Heart left ventricle (tissue), 16 donors: ENCODE results near the gene ANG. TPM values are rescaled to one million over a fixed set of nuclear protein-coding genes. Genes with fewer than 3 reads are reported as not detected.

Experiments used
- ATAC-seq, 4 donors: fragments of 200-7000 bp; cut with Tn5 transposase; one replicate each; pipeline ENCODE4 v1.9.1; 2020 to 2022; ENCODE audit warnings: moderate library complexity in 4 of 4, mild to moderate bottlenecking in 3 of 4, moderate number of reproducible peaks in 1 of 4
- DNase-seq, 5 donors: peaks; one replicate each; pipeline ENCODE4 v3.0.0-alpha.2; 2020
- H3K27ac ChIP-seq, 12 donors: fragments of 200-600 bp; sonication (generic) in 4 of 12; one replicate each; pipeline versions ENCODE4 v1.5.0 to v1.8.0; 2016 to 2022; ENCODE audit warnings: mild to moderate bottlenecking in 2 of 12
- H3K27me3 ChIP-seq, 9 donors: fragments of 200-600 bp; sonication (generic) in 2 of 9; one replicate each; pipeline versions ENCODE4 v1.5.1 to v1.8.0; 2016 to 2022; ENCODE audit warnings: mild to moderate bottlenecking in 3 of 9
- H3K36me3 ChIP-seq, 9 donors: fragments of 200-600 bp; sonication (generic) in 2 of 9; one replicate each; pipeline versions ENCODE4 v1.5.0 to v1.8.0; 2018 to 2022; ENCODE audit warnings: mild to moderate bottlenecking in 2 of 9
- H3K4me1 ChIP-seq, 12 donors: fragments of 200-600 bp; sonication (generic) in 4 of 12; one replicate each; pipeline versions ENCODE4 v1.5.0 to v1.8.0; 2016 to 2022; ENCODE audit warnings: mild to moderate bottlenecking in 3 of 12
- H3K4me3 ChIP-seq, 12 donors: fragments of 200-600 bp; sonication (generic) in 4 of 12; one replicate each; pipeline versions ENCODE4 v1.5.0 to v1.8.0; 2017 to 2022; ENCODE audit warnings: mild to moderate bottlenecking in 9 of 12, moderate library complexity in 4 of 12
- H3K9me3 ChIP-seq, 12 donors: fragments of 200-600 bp; sonication (generic) in 4 of 12; one replicate each; pipeline versions ENCODE4 v1.5.0 to v1.8.0; 2016 to 2022; ENCODE audit warnings: mild to moderate bottlenecking in 1 of 12
- POLR2A ChIP-seq, 2 donors: fragments of 450-650 bp; IDR thresholded peaks; one replicate each; pipeline ENCODE4 v1.6.1; 2017; ENCODE audit warnings: antibody characterized with exemption in 2 of 2, mild to moderate bottlenecking in 2 of 2, moderate library complexity in 2 of 2
- WGBS, 4 donors: extraction: QIAGEN DNeasy Blood & Tissue Kit in 2 of 4; methylation state at CpG; one replicate each; pipeline versions ENCODE4 v1.1.5 to v1.1.7; 2013 to 2018; 5-methylcytosine and 5-hydroxymethylcytosine counted together
- intact Hi-C, 10 donors: fragments of 100-400 bp; cut with DNase I; formaldehyde crosslinking; loops; one replicate each; pipeline versions ENCODE4 v1.11.1 to v1.14.2; 2022
- polyA plus RNA-seq, 2 donors: library from polyadenylated mRNA; stranded (reverse); fragments of 200-250 nt; gene quantifications; one replicate each; pipeline ENCODE4 v1.2.3, GENCODE V29; 2013
- total RNA-seq, 9 donors: library from RNA; depleted of rRNA in 2 of 9; stranded (reverse); fragments of >200 nt in 2 of 9; fragmentation: NEBNext Ultra II Directional in 3 of 9; extraction: Animal tissue kit (Norgen Biotek cat#: 25700) in 3 of 9; gene quantifications; one replicate each; pipeline versions ENCODE4 v1.1.0 to v1.2.4, GENCODE V29; 2016 to 2023
- TF ChIP-seq, protein P1 (sequence below), 12 donors: fragments of 200-600 bp; sonication (generic) in 4 of 12; IDR thresholded peaks; one replicate each; pipeline versions ENCODE4 v1.5.0 to v1.8.0; 2018 to 2022; ENCODE audit warnings: antibody characterized with exemption in 12 of 12, mild to moderate bottlenecking in 5 of 12
- donor health status: ischemic (EF 13 %, LVEDD 7.1; RV severe dilation, severe dysfunction).
- donor health status: healthy with polysubstance abuse.
- donor health status: DM: no; HTN: yes; CAD: no.
- donor health status: DM: no; HTN: no; CAD: no.
- donor health status: ischemic (EF 25% LVEDD 6.9; RV normal size, moderate dysfunction).
- donor health status: ischemic (EF 25% LVEDD 5.7; RV mildly dilated, moderate dysfunction).
- donor health status: healthy.
- donor health status: DM: yes; HTN: yes; CAD: no.
- donor health status: ischemic (EF 35%, LVEDD 5.7; RV mildly dilated, moderate dysfunction).
- donor health status: nonischemic (EF 11% LVEDD 7.7; RV severe dilation, severe dysfunction).
- donor health status: DM: yes; HTN: yes; CAD: no.
- donor health status: PGD.
- donor health status: ischemic (EF 29% LVEDD 5.4; RV normal size, mild dysfunction).
- donor health status: nonischemic (EF 23%, LVEDD 6.1; RV moderate dilation, normal function).

The ANG gene
- total and polyA plus RNA-seq, 11 donors: 2.1 to 9.3 (median 4.0) TPM

DNA sequence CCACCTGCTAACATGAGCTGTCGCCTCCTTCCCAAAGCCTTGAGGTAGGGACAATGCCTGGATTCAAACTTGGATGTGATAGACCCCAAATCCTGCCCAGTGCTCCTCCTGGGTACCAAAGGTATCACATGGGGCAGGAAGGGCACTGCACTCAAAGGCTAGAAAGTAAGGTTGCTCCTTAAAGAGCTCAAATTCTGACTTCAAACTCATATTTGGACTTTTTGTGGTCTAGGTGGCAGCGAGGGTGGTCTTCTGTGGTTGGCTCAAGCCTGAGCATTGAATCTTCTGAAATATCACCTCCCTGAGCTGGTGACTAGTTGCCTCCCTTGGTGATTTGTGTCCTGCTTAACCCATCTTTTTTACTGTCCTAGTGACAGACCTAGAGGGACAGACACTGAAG is 12.5 kb upstream of the ANG start:
- intact Hi-C loops: no loop called here
- H3K4me1 ChIP-seq: peaks cover 0 to 14% (median 9%) of the 10 kb centered on the region in 12 donors
- H3K27me3 ChIP-seq: peaks cover 0 to 15% (median 0%) of the 10 kb centered on the region in 9 donors
- no peak for DNase-seq
- no peak for ATAC-seq
- H3K36me3 ChIP-seq: no peaks in the 10 kb centered on the region
- WGBS, 4 donors: 76 to 91% (median 81%) methylated on average over 2 of the region's 2 CpGs
- TF ChIP-seq, protein P1, sequence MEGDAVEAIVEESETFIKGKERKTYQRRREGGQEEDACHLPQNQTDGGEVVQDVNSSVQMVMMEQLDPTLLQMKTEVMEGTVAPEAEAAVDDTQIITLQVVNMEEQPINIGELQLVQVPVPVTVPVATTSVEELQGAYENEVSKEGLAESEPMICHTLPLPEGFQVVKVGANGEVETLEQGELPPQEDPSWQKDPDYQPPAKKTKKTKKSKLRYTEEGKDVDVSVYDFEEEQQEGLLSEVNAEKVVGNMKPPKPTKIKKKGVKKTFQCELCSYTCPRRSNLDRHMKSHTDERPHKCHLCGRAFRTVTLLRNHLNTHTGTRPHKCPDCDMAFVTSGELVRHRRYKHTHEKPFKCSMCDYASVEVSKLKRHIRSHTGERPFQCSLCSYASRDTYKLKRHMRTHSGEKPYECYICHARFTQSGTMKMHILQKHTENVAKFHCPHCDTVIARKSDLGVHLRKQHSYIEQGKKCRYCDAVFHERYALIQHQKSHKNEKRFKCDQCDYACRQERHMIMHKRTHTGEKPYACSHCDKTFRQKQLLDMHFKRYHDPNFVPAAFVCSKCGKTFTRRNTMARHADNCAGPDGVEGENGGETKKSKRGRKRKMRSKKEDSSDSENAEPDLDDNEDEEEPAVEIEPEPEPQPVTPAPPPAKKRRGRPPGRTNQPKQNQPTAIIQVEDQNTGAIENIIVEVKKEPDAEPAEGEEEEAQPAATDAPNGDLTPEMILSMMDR (IDR thresholded peaks at IDR 0.05): no peak
- no peak for TF ChIP-seq POLR2A (IDR thresholded peaks at IDR 0.05)
- no peaks in the 10 kb centered on the region for H3K9me3 ChIP-seq
- H3K27ac ChIP-seq: no peak overlapping the region
- H3K4me3 ChIP-seq: no peak overlapping the region

DNA sequence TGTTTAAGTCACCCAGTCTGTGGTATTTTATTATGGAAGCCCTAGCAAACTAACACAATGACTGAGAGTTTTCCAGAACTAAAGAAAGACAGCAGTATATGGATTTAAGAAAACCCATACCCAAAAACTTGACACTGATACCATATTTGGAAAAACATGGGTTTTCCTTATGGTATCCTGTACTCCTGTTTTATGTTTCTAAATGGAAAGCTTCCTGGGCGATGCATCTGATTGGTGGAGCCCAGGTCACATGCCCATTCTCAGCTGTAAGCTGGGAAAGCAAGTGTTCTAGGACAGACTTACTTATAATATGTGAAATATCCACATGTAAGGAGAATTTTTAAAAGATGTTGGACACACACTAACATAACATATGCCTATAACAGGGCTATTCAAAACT is 8.7 kb upstream of the ANG start:
- ATAC-seq (no peak), DNase-seq (no peak)
- Histone ChIP-seq H3K4me3 (no peak overlapping the region), H3K27ac (no peak overlapping the region), H3K27me3 (no peaks in the 10 kb centered on the region), H3K9me3 (no peaks in the 10 kb centered on the region), H3K4me1 (peaks cover 0 to 29% (median 11%) of the 10 kb centered on the region in 12 donors), H3K36me3 (no peaks in the 10 kb centered on the region)
- TF ChIP-seq, protein P1 (IDR thresholded peaks at IDR 0.05): no peak
- no peak for TF ChIP-seq POLR2A (IDR thresholded peaks at IDR 0.05)
- intact Hi-C loops: loop anchor here (2.0 to 10.0 kb wide), 23 partner anchors 48 to 832 kb away; partner anchors contain the start of genes TEP1 (in 5 of the 10), PIP4P1 (in 3 of the 10), TMEM253 (in 3 of the 10) and APEX1 (in 2 of the 10)
- WGBS, 4 donors: 85 to 94% (median 91%) methylated on average over 1 of the region's 1 CpG

DNA sequence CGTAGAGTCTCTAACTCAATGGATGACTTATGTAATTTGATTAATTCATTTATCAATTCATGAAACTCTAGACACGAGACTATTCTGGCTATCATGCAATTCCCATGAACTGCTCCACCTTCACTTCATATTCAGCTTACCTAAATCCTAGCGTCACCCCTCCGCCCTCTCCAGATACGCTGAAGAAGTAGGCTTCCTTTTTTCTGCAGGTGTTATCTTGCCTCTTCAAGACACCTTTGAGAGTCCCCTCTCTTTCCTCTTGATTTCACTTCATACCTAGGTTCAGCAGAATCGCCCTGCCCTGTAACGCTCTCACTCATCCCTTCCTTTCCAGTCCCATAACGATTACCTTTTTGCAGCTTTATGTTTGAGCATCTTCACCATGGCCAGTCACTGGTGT is 8.2 kb upstream of the ANG start:
- no peak for TF ChIP-seq POLR2A (IDR thresholded peaks at IDR 0.05)
- TF ChIP-seq, protein P1 (IDR thresholded peaks at IDR 0.05): no peak
- ATAC-seq: no peak
- intact Hi-C loops: loop anchor here (2.0 to 10.0 kb wide), 23 partner anchors 48 to 832 kb away; partner anchors contain the start of genes TEP1 (in 5 of the 10), PIP4P1 (in 3 of the 10), TMEM253 (in 3 of the 10) and APEX1 (in 2 of the 10)
- peak overlapping the region in 3 of 12 donors; percentile 100 for H3K27ac ChIP-seq
- no peak for DNase-seq
- H3K36me3 ChIP-seq: no peaks in the 10 kb centered on the region
- 58 to 67% (median 64%) methylated on average over 8 of the region's 8 CpGs for WGBS, 4 donors
- no peaks in the 10 kb centered on the region for H3K27me3 ChIP-seq
- peaks cover 0 to 33% (median 11%) of the 10 kb centered on the region in 12 donors for H3K4me1 ChIP-seq
- H3K4me3 ChIP-seq: peak overlapping the region in 7 of 12 donors; percentile 70 to 95 (median 80)
- no peaks in the 10 kb centered on the region for H3K9me3 ChIP-seq

DNA sequence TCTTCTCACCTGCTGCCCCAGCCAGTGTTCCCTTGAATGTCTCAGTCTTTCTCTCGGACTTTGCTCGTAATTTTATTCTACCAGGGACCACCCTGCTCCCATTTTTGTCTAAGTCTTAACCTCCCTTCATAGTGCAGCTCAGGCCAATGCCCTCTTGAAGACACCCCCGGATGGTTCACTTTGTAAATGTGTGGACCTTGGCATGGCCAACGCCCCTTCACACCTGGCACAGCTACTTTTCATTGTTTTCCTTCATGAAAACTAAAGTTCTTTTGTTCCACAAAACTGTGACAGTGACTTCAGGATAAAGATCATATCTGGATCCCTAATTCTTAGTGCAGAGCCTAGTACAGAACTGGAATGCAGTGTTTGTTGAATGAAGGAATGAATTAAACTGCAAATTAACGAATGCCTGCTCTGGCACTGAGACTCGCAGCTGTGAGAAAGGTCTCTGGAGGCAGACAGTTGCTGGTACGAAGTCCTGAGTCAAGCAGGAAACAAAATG is 7.7 kb upstream of the ANG start:
- DNase-seq (peak in 1 of 5 donors; percentile 53), ATAC-seq (no peak)
- Histone ChIP-seq H3K9me3 (no peaks in the 10 kb centered on the region), H3K36me3 (no peaks in the 10 kb centered on the region), H3K4me1 (peaks cover 0 to 37% (median 12%) of the 10 kb centered on the region in 12 donors), H3K27me3 (no peaks in the 10 kb centered on the region), H3K4me3 (peak overlapping the region in 11 of 12 donors; percentile 66 to 95 (median 78)), H3K27ac (peak overlapping the region in 11 of 12 donors; percentile 96 to 100 (median 100))
- TF ChIP-seq, protein P1 (IDR thresholded peaks at IDR 0.05): no peak
- TF ChIP-seq POLR2A (IDR thresholded peaks at IDR 0.05): no peak
- WGBS, 4 donors: 9 to 13% (median 12%) methylated on average over 7 of the region's 7 CpGs
- intact Hi-C loops: loop anchor here (2.0 to 10.0 kb wide), 23 partner anchors 49 to 831 kb away; partner anchors contain the start of genes TEP1 (in 5 of the 10), PIP4P1 (in 3 of the 10), TMEM253 (in 3 of the 10) and APEX1 (in 2 of the 10)
